ENCODE results near the gene MCRIP2. TPM values are rescaled to one million over a fixed set of nuclear protein-coding genes. Genes with fewer than 3 reads are reported as not detected.
A peak's percentile ranks its signal among the peaks of the same experiment; 100 is the strongest.
"Not testable (repeated sequence)": the region's sequence is repeated elsewhere in the genome, so short reads cannot be mapped to it uniquely, and the experiment has no call there.

MCRIP2 gene, protein sequence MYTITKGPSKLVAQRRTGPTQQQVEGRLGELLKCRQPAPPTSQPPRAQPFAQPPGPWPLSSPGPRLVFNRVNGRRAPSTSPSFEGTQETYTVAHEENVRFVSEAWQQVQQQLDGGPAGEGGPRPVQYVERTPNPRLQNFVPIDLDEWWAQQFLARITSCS
- 35.9 TPM for polyA plus RNA-seq (2012; ENCODE audit: insufficient read depth, insufficient read length)

DNA sequence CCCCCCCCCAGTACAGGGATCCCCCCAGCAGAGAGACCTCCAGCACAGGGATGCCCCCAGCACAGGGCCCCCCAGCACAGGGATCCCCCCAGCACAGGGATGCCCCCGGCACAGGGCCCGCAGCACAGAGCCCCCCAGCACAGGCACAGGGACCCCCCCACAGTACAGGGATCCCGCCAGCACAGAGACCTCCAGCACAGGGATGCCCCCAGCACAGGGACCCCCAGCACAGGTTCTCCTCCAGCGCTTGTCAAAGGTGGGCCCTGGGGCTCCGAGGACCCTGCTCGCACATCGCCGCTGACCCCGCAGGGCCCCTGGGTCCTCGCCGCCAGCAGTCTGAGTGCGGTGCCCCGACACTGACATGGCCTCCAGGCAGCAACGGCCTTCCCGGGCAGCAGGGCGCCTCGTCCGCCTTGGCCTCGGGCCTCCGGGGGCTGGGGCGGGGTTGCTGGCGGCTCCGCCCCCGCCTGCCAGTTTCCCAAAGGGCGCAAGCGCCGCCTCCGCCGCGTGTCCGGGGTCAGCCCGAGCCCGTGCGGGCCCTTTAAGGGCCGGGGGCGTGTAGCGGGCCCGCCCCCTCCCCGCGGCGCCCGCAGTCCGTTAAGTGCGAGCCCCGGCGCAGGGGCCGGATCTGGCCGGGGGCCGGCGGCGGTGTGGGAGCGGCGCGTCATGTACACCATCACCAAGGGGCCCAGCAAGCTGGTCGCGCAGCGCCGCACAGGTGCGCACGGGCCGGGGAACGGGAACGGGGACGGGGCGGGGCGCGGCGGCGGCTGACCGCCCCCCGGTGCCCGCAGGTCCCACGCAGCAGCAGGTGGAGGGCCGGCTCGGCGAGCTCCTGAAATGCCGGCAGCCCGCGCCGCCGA, at the start of gene MCRIP2:
Gene MCRIP2, plus strand, starts transcription at position 503 of the 863 bp plus-strand sequence. Its CDS starts 164 bp downstream, at position 667.
- H3K4me3 ChIP-seq (ENCODE audit: low read length), result peak within 1 kb of the TSS; percentile 62
- DNase-seq (ENCODE audit: low read depth, low spot score), result peak; percentile 52

DNA sequence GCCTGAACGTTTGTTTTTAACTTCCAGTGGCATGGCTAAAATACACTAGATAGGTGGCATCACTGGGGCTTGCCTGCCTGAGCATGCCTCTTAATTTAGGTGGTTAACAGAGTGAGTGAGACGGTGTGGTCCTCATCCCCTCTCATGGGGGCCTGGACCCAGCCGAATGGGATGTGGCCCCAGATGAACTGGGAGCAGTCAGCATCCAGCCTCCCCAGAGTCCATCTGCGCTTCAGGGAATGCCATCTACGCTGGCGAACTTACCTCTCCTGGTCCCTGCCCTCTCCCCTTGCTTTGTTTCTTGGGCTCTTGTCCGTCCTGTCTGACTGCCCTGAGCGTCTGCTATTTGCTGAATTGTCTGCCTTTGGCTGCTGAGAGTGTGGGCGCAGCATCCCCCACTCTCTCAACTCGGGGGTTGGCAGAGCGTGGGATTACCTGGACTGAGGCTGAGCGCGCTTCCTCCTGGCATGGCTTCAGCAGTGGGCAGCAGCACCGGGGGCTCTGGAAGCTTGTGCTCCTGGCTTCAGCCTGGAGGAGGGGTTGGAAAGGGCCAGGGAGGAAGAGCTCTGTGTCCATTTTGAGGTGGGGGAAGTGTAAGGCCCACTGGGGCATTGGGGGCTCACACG, 49.6 kb upstream of the MCRIP2 start:
- H3K4me3 ChIP-seq (ENCODE audit: low read length), result no peak overlapping the region
- DNase-seq (ENCODE audit: low read depth, low spot score), result no peak

DNA sequence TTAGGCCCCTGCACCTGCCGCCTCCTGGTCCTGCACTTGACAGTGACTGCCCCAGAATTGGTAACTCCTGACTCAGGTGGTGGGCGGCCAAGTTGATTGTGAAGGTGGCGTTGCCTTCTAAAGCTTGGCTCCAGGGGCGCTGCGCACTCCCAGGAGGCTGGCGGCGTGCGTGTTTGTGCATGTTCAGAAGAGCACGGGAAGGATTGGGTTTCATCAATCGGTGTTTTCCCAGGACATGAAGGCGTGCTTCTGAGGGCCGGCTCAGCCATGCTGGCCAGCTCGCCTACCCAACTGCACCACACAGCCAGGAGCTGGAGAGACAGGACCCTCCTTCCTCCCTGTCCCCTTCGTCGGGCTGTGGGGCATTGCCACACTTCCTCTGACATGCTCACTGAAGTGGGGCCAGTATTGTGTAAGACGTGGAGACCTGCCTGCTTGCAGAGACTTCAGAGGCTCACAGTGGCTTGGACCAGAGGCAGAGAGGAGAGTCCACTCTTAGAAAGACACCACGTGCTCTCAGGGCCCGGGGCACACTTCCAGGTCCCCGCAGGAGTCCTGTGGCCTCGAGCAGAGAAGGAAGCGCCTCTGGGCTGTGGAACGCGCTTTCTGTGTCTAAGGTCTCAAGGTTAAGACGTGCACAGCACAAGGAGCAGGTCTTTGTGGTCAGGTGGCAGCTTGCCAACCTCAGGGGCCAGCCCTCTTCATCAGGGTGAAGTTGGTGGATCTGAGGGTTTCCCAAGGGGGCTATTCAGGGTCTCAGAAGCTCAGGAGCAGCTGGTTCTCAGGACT, 48.9 kb upstream of the MCRIP2 start:
- DNase-seq (ENCODE audit: low read depth, low spot score), result no peak
- H3K4me3 ChIP-seq (ENCODE audit: low read length), result no peak overlapping the region

DNA sequence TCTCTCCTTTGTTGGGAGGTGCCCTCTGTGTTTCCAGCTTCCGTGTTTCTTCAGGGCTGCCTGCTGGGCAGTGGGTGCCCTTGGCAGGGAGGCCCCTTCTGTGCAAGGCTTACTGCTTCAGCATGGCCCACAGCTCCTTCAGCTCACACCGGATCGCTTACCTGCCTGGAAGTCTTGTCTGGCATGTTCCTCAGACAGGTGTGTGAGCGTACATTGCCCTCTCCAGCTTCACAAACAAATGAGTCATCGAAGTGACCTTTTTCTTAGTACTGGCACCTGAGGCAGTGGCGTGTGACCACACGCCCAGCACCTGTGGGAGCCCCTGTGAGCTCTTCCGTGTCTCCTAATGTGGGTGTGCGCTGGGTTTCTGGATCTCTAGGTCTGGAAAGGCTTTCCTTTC, 48.2 kb upstream of the MCRIP2 start:
- no peak overlapping the region for H3K4me3 ChIP-seq (ENCODE audit: low read length)
- no peak for DNase-seq (ENCODE audit: low read depth, low spot score)

DNA sequence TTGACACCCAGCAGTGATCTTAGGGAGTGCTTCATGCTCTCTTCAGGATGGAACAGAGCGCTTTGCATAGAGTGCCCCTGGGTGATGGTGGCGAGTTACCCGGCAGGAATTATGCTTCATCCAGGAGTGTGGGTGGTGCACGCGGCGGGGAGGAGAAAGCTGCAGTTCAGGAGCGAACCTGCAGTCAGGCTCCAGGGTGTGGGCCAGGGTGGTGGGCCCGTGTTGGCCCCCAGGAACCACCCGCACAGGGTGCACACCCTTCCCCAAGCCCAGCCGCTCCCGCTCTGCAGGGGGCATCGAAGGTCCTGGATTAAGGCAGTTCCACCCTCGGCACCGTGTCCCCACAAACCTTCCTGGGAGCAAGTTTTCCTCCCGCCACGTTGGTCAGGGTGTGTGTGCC, 47.8 kb upstream of the MCRIP2 start:
- no peak overlapping the region for H3K4me3 ChIP-seq (ENCODE audit: low read length)
- DNase-seq (ENCODE audit: low read depth, low spot score), result no peak

DNA sequence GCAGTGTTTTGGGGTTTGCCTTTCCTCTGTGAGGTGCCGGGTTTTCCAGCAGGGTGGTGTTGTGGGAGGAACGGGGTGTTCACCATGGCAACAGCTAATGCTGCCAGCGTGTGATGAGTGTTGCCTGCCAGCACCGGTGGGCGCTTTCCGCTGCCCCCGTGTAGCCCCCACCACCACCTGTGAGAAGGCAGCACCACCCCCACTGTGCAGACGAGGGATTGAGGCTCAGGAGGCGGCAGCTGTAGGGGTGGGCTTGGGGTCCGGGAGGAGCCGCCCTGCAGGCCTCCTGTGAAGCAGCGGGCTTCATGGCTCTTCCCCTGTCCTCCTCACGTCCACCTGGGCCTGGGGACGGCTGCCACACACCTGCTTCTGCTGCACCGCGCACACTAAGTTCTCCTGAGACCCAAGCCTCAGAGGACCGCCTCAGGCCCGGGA, 46.5 kb upstream of the MCRIP2 start:
- DNase-seq (ENCODE audit: low read depth, low spot score), result no peak

DNA sequence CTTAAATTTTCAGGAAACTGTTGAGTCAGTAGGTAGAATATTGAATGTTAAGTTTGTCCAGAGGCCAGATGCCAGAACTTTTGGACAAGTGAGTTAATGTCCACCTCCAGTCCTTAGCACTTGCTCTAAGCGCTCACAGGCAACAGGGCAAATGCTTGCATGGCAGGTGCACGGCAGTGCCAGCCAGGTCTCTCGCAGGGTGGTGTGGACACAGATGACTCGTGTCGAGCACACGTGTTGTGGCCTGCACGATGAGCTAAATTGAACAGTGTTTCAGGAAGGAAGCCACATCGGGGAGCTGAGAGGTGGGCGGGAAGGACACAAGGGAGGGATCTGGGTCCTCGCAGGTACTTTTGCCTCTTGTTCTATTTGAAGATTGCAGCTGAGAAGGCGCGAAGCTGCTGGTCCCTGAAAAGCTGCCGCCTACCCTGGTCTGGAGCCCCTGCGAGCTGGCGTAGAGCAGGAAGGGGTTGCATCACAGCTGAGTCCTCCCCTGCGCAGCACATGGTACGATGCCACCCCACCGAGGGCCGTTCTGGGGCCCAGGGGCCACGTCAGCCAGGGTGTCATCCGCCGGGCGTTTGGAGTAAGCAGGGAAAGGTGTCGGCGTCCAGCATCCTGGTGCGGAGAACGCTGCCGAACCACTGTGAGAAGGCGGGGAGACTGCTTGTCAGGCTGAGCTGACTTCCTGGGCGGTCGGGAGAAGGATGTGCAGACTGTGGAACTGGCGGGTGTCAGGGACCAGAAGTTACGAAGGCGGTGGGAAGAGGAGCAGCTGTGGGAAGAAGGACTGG, 45.5 kb upstream of the MCRIP2 start:
- no peak overlapping the region for H3K4me3 ChIP-seq (ENCODE audit: low read length)
- no peak for DNase-seq (ENCODE audit: low read depth, low spot score)

More for the DNA sequence above, 46.5 kb upstream of the MCRIP2 start:
- H3K4me3 ChIP-seq (ENCODE audit: low read length), result no peak overlapping the region

DNA sequence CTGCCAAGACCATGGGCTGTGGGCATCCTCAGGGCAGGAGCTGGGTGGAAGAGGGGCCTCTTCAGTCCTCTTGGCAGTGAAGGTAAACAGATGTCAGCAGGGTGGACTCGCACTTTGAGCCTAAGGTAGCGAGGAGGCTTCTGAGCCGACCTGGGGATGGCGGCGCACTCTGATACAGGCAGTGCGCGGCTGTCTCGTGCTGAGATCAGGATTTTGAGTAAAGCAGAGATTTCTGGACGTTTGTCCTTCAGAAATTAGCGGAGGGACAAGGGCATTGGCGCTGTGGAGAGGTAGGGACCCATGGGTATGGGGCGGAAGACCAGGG, 44.9 kb upstream of the MCRIP2 start:
- no peak overlapping the region for H3K4me3 ChIP-seq (ENCODE audit: low read length)
- DNase-seq (ENCODE audit: low read depth, low spot score), result no peak

DNA sequence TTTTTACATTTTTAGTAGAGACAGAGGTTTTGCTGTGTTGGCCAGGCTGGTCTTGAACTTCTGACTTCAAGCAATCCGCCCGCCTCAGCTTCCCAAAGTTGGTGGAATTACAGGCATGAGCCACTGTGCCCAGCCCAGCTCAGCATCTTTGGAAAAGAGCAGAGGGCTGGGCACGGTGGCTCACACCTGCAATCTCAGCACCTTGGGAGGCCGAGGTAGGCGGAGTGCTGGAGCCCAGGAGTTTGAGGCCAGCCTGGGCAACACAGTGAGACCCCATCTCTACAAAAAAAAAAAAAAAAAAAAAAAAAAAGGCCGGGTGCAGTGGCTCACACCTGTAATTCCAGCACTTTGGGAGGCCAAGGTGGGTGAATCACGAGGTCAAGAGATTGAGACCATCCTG, 44.0 kb upstream of the MCRIP2 start:
- H3K4me3 ChIP-seq (ENCODE audit: low read length); DNase-seq (ENCODE audit: low read depth, low spot score): not testable (repeated sequence)

DNA sequence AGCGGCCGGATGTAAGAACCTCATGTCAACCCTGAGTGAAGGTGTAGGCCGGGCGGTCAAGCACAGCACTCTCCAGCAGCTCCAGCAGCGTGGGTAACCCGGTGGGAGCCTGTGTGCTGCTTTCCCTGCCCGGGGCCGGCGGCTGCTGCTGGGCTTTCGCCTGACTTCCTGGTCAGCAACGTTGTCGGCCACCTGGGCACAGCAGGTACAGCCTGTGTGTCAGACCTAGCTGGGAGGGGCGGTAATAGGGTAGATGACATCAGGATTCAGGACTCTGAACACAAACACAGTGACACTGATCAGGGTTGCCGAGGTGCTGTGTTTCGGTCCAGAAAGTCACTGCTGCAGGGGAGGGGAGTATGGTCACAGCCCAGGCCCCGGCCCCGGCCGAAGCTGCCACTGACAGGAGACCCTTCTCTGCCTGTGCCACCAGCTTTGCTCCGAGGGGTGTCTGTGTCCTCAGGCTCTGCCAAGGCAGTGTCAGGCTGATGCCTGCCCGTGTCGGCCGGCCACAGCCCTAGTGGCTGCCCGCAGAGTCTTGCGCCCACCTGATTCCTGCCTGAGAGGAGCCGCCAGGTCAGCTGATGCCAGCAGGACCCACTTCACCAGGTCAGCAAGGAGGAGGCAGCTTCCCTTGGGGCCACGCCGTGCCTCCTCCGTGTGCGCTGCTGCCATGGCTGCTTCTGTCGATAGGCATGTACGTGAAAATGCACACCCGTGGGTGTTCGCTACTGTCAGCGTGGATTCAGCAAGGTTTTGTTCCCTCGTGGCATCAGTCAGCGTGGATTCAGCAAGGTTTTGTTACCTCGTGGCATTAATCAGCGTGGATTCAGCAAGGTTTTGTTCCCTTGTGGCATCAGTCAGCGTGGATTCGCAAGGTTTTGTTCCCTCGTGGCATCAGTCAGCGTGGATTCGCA, 42.5 kb upstream of the MCRIP2 start:
- no peak overlapping the region for H3K4me3 ChIP-seq (ENCODE audit: low read length)
- no peak for DNase-seq (ENCODE audit: low read depth, low spot score)

DNA sequence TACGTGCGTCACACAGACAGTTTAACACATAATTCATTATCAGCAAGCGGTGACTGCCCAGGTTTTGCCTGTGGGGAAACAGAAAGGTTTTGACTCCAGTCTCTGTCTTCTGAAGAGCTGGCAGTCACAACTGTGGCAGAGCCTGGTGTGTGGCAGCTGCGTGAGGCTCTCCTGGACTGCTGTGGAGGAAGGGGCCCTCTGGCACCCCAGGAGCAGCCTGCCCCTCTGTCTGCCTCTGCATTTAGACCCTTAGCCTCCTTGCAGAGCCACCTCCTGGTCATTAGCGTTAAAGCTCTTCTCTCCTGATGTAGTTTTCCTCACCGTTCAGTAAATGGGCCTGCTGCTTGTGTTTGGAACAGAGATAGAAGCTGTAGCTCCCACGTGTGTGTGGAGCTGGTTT, 40.8 kb upstream of the MCRIP2 start:
- peak; percentile 44 for DNase-seq (ENCODE audit: low read depth, low spot score)

DNA sequence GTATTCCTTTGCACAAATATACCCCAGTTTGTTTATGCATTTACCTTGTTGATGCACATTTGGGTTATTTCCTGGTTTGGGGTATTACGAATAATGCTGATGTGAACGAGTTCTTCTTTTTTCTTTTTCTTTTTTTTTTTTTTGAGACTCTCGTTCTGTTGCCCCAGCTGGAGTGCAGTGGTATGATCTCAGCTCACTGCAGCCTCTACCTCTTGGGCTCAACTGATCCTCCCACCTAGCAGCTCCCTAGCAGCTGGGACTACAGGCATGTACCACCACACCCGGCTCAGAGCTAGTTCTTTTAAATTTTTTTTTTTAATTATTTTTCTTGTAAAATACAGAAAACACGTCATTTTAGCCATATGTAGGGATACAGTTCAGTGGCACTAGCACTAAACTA, 37.7 kb upstream of the MCRIP2 start:
- no peak for DNase-seq (ENCODE audit: low read depth, low spot score)
- H3K4me3 ChIP-seq (ENCODE audit: low read length), result no peak overlapping the region

More for the DNA sequence above, 40.8 kb upstream of the MCRIP2 start:
- no peak overlapping the region for H3K4me3 ChIP-seq (ENCODE audit: low read length)

DNA sequence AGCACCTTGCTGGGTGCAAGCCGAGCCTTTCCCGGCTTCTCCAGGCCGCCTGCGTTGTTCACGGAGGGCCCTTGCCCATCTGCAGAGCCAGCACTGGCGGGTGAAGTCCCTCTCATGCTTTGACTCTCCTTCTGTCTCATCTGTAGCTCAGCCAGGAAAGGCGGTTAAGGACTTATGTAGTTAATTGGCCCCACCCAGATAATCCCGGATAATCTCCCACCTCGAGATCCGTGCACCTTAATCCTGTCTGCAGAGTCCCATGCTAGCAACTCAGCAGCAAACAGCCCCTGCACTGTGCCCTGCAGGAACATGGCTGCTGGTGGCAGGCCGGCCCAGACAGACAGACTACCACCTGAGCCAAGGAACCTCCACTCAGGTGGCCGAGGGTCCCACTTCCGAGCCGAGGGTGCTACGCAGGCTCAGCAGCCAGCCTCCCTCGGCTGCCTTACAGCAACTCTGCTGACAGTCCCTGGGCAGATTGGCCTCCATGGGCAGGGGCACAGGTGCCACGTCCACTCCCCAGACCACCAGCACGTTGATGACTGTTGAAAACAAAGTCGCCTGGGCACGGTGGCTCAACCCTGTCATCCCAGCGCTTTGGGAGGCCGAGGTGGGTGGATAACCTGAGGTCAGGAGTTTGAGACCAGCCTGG, 34.8 kb upstream of the MCRIP2 start:
- DNase-seq (ENCODE audit: low read depth, low spot score), result no peak
- H3K4me3 ChIP-seq (ENCODE audit: low read length), result no peak overlapping the region

DNA sequence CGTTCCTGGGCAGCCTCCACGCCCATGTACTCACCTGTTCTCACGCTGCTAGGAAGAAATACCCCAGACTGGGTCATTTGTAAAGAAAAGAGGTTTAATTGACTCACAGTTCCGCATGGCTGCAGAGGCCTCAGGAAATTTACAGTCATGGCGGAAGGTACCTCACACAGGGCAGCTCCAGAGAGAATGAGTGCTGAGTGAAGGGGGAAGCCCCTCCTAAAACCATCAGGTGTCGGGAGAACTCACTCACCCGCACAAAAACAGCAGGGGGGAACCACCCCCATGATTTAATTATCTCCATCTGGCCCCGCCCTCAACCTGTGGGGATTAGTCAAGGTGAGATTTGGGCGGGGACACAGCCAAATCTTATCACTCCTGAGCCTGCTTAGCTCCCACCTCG, 33.6 kb upstream of the MCRIP2 start:
- no peak for DNase-seq (ENCODE audit: low read depth, low spot score)

DNA sequence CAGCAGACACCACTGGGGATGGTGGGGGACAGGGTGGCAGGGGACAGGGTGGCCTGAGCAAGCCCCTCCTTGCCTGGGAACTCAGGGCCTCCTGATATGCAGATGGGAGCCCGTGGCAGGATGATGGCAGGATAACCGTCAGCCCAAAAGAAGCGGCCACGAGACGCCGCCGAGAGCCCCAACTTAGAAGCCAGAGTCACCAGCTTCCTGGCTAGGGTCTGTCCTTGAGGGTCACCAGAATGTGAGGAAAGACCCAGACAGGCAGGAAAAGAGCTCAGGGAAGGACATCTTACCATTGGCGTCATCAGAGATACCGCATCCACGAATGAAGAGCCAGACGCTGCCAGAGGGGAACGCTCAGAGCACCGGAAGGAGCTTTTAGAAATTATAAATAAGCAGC, 32.3 kb upstream of the MCRIP2 start:
- no peak overlapping the region for H3K4me3 ChIP-seq (ENCODE audit: low read length)
- DNase-seq (ENCODE audit: low read depth, low spot score), result no peak

More for the DNA sequence above, 33.6 kb upstream of the MCRIP2 start:
- no peak overlapping the region for H3K4me3 ChIP-seq (ENCODE audit: low read length)

DNA sequence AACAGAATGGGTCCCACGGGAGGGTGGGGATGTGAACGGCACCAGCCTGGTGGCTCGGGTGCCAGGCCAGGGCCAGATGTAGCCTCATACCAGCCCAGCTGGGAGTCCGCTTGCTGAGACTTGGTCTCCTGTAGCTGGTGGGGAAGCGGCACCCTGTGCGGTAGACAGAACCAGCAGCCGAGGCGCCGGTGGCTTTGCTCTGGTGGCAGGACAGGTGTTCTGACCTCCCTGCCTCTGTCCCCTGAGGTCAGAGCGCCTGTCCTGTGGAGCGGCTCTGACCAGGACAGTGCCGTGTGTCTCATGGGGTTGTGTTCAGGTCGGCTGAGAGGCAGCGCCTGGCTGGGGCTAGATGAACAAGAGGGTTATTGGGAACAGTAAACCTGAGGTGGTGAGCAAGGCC, 31.6 kb upstream of the MCRIP2 start:
- no peak for DNase-seq (ENCODE audit: low read depth, low spot score)
- H3K4me3 ChIP-seq (ENCODE audit: low read length), result no peak overlapping the region

Measured in Jurkat, Clone E6-1 (cell line).